Endodermal cell (in vitro differentiated cells): Measurements from ENCODE around the gene CRISPLD2. TPM values are rescaled to one million over a fixed set of nuclear protein-coding genes. Genes with fewer than 3 reads are reported as not detected.

ENCODE experiments used
- DNase-seq: peaks from one replicate; pipeline ENCODE4 v3.0.0-alpha.2; 2017
- H3K27ac ChIP-seq: 2 replicates; pipeline ENCODE4 v1.5.1; 2013; ENCODE audit warnings: mild to moderate bottlenecking, low read depth, low read length, moderate library complexity
- H3K27me3 ChIP-seq: 2 replicates; pipeline ENCODE4 v1.6.1; 2013; ENCODE audit warnings: mild to moderate bottlenecking, low read length, moderate library complexity; ENCODE audit not compliant: insufficient read depth, control insufficient read depth, poor library complexity, severe bottlenecking
- H3K36me3 ChIP-seq: 2 replicates; pipeline ENCODE4 v1.7.0; 2013; ENCODE audit warnings: mild to moderate bottlenecking, low read length, moderate library complexity; ENCODE audit not compliant: control insufficient read depth, insufficient read depth
- H3K4me1 ChIP-seq: one replicate; pipeline ENCODE4 v1.7.0; 2013; ENCODE audit warnings: low read length; ENCODE audit not compliant: control insufficient read depth, insufficient read depth
- H3K4me3 ChIP-seq: 2 replicates; pipeline ENCODE4 v1.5.1; 2013; ENCODE audit warnings: mild to moderate bottlenecking, low read length, moderate library complexity
- H3K9ac ChIP-seq: 2 replicates; pipeline ENCODE4 v1.6.1; 2013; ENCODE audit warnings: mild to moderate bottlenecking, low read length, moderate library complexity; ENCODE audit not compliant: poor library complexity, severe bottlenecking; ENCODE audit errors: extremely low read depth
- H3K9me3 ChIP-seq: 2 replicates; pipeline ENCODE4 v1.6.1; 2013; ENCODE audit warnings: mild to moderate bottlenecking, low read length, moderate library complexity; ENCODE audit not compliant: control insufficient read depth
- H3K27ac Mint-ChIP-seq: 2 replicates; pipeline ENCODE4 v1.8.0; 2020; ENCODE audit warnings: mixed read lengths
- H3K27me3 Mint-ChIP-seq: 2 replicates; pipeline ENCODE4 v1.8.0; 2021; ENCODE audit warnings: mild to moderate bottlenecking, mixed read lengths; ENCODE audit not compliant: insufficient read depth
- H3K36me3 Mint-ChIP-seq: 2 replicates; pipeline ENCODE4 v1.8.0; 2020; ENCODE audit warnings: low read depth, mixed read lengths
- H3K4me1 Mint-ChIP-seq: 2 replicates; pipeline ENCODE4 v1.8.0; 2020; ENCODE audit warnings: mixed read lengths
- H3K4me3 Mint-ChIP-seq: 2 replicates; pipeline ENCODE4 v1.8.0; 2020; ENCODE audit warnings: mild to moderate bottlenecking, moderate library complexity, mixed read lengths
- H3K9me3 Mint-ChIP-seq: 2 replicates; pipeline ENCODE4 v1.8.0; 2020; ENCODE audit warnings: mild to moderate bottlenecking, mixed read lengths
- CTCF ChIP-seq: fragments of 200-600 bp; sonication (generic); conservative IDR thresholded peaks from 2 replicates; pipeline ENCODE4 v1.5.0; 2021; ENCODE audit warnings: antibody characterized with exemption, mild to moderate bottlenecking
- WGBS, 2 experiments: methylation state at CpG; one replicate each; pipeline versions ENCODE4 v1.1.5 to v1.1.7; 2013; ENCODE audit warnings: missing lambda C conversion rate in 2 of 2, mixed read lengths in 1 of 2; ENCODE audit not compliant: insufficient coverage in 1 of 2, insufficient read length in 1 of 2; 5-methylcytosine and 5-hydroxymethylcytosine counted together
- total RNA-seq, 2 donors: library from RNA; stranded (reverse); fragmentation: NEBNext Ultra II Directional in 1 of 2; extraction: Animal tissue kit (Norgen Biotek cat#: 25700) in 1 of 2; gene quantifications; 2 replicates in 1 of 2; 3 replicates in 1 of 2; pipeline ENCODE4 v1.2.1, GENCODE V29; 2021

Gene CRISPLD2
- total RNA-seq, 2 donors from 2014 or later, result 5.0 to 9.3 TPM

- H3K36me3 Mint-ChIP-seq, result no peaks in the 10 kb centered on the region
- H3K4me3 Mint-ChIP-seq, result no peak overlapping the region
- peaks cover 2% of the 10 kb centered on the region for H3K4me1 ChIP-seq
- H3K27me3 ChIP-seq, result no peaks in the 10 kb centered on the region
- no peaks in the 10 kb centered on the region for H3K9me3 ChIP-seq
- H3K27ac ChIP-seq, result no peak overlapping the region
- 88 to 92% methylated on average over 21 to 23 of the region's 23 CpGs for WGBS, 2 experiments
- H3K4me1 Mint-ChIP-seq, result peaks cover 7% of the 10 kb centered on the region
- no peaks in the 10 kb centered on the region for H3K9me3 Mint-ChIP-seq
- H3K36me3 ChIP-seq, result no peaks in the 10 kb centered on the region
- TF ChIP-seq CTCF, result no peak
- no peak overlapping the region for H3K27ac Mint-ChIP-seq
- no peak for DNase-seq
- no peaks in the 10 kb centered on the region for H3K27me3 Mint-ChIP-seq
- no peak overlapping the region for H3K4me3 ChIP-seq
- H3K9ac ChIP-seq, result no peak overlapping the region
Observed at GRCh38 chr16:84924331-84925091, 104.7 kb downstream of the CRISPLD2 start.

- H3K9me3 Mint-ChIP-seq, result no peaks in the 10 kb centered on the region
- Histone ChIP-seq H3K4me1 (peaks cover 2% of the 10 kb centered on the region), H3K27ac (no peak overlapping the region), H3K4me3 (no peak overlapping the region), H3K9ac (no peak overlapping the region), H3K36me3 (no peaks in the 10 kb centered on the region), H3K9me3 (no peaks in the 10 kb centered on the region), H3K27me3 (no peaks in the 10 kb centered on the region)
- H3K36me3 Mint-ChIP-seq, result no peaks in the 10 kb centered on the region
- H3K27ac Mint-ChIP-seq, result no peak overlapping the region
- peak; percentile 90 for DNase-seq
- peaks cover 7% of the 10 kb centered on the region for H3K4me1 Mint-ChIP-seq
- WGBS, 2 experiments, result 81 to 85% methylated on average over 4 to 11 of the region's 11 CpGs
- no peaks in the 10 kb centered on the region for H3K27me3 Mint-ChIP-seq
- H3K4me3 Mint-ChIP-seq, result no peak overlapping the region
- TF ChIP-seq CTCF, result peak; percentile 94
Observed at GRCh38 chr16:84925092-84925772, 105.4 kb downstream of the CRISPLD2 start.

- H3K27me3 ChIP-seq, result no peaks in the 10 kb centered on the region
- no peak overlapping the region for H3K9ac ChIP-seq
- Mint-ChIP-seq H3K4me1 (peaks cover 7% of the 10 kb centered on the region), H3K27ac (no peak overlapping the region), H3K9me3 (no peaks in the 10 kb centered on the region), H3K4me3 (no peak overlapping the region), H3K36me3 (no peaks in the 10 kb centered on the region), H3K27me3 (no peaks in the 10 kb centered on the region)
- 93 to 94% methylated on average over 18 to 19 of the region's 19 CpGs for WGBS, 2 experiments
- H3K27ac ChIP-seq, result no peak overlapping the region
- no peaks in the 10 kb centered on the region for H3K36me3 ChIP-seq
- H3K9me3 ChIP-seq, result no peaks in the 10 kb centered on the region
- no peak overlapping the region for H3K4me3 ChIP-seq
- DNase-seq, result no peak
- H3K4me1 ChIP-seq, result peaks cover 2% of the 10 kb centered on the region
- peak; percentile 34 for TF ChIP-seq CTCF
Observed at GRCh38 chr16:84925773-84926372, 106.1 kb downstream of the CRISPLD2 start.
